Kidney (tissue), 22 donors: ENCODE measurements around the gene WNK4. TPM values are rescaled to one million over a fixed set of nuclear protein-coding genes. Genes with fewer than 3 reads are reported as not detected.
"Not testable (repeated sequence)": the region's sequence is repeated elsewhere in the genome, so short reads cannot be mapped to it uniquely, and the experiment has no call there.

ENCODE experiments used
- DNase-seq, 5 donors: peaks; one replicate each; pipeline ENCODE4 v3.0.0-alpha.2; 2013 to 2020
- FAIRE-seq: peaks from 2 replicates; lab custom pipeline; 2012; peaks lifted over from hg19 to GRCh38; lab: Jason Lieb, UNC
- H3K27ac ChIP-seq, 2 donors: one replicate each; pipeline ENCODE4 v1.7.0; 2013; ENCODE audit warnings: low read depth in 2 of 2, low read length in 2 of 2, inconsistent platforms in 1 of 2
- H3K27me3 ChIP-seq: one replicate; pipeline ENCODE4 v1.7.1; 2013; ENCODE audit warnings: low read length, inconsistent platforms; ENCODE audit not compliant: control insufficient read depth, insufficient read depth
- H3K36me3 ChIP-seq, 3 donors: one replicate each; pipeline versions ENCODE4 v1.7.0 to v1.7.1; 2013; ENCODE audit warnings: low read length in 3 of 3, control low read depth in 1 of 3, inconsistent platforms in 1 of 3; ENCODE audit not compliant: insufficient read depth in 3 of 3, control insufficient read depth in 2 of 3
- H3K4me1 ChIP-seq, 3 donors: one replicate each; pipeline versions ENCODE4 v1.7.0 to v1.7.1; 2013; ENCODE audit warnings: low read length in 3 of 3, inconsistent platforms in 1 of 3, low read depth in 1 of 3; ENCODE audit not compliant: control insufficient read depth in 2 of 3, insufficient read depth in 2 of 3
- H3K4me3 ChIP-seq, 3 donors: one replicate each; pipeline versions ENCODE4 v1.7.0 to v1.8.1; 2013; ENCODE audit warnings: low read length in 3 of 3, control low read depth in 1 of 3, inconsistent platforms in 1 of 3
- H3K9ac ChIP-seq, 3 donors: one replicate each; pipeline versions ENCODE4 v1.7.0 to v1.7.1; 2013; ENCODE audit warnings: low read length in 3 of 3, control low read depth in 1 of 3, inconsistent platforms in 1 of 3
- H3K9me3 ChIP-seq, 3 donors: one replicate each; pipeline versions ENCODE4 v1.7.0 to v1.7.1; 2013; ENCODE audit warnings: low read length in 3 of 3, control low read depth in 1 of 3, inconsistent platforms in 1 of 3; ENCODE audit not compliant: control insufficient read depth in 2 of 3, insufficient read depth in 1 of 3
- intact Hi-C: fragments of 100-400 bp; cut with DNase I; formaldehyde crosslinking; loops from one replicate; pipeline ENCODE4 v1.11.1; 2022
- long read RNA-seq, 10 donors: library from polyadenylated mRNA in 1 of 10; unstranded in 1 of 10; transcript quantifications; one replicate each; pipeline ENCODE4 v2.0.0 and lab custom pipeline, GENCODE V29; 2021 to 2026
- polyA plus RNA-seq: library from polyadenylated mRNA; stranded (reverse); fragments of 350-450 nt; fragmentation: Illumina TruSeq; extraction: RNeasy Lipid Tissue Mini Kit (QIAGEN cat#74804); gene quantifications from one replicate; pipeline ENCODE4 v1.2.3, GENCODE V29; 2014; ENCODE audit warnings: low read depth, low replicate concordance; ENCODE audit not compliant: insufficient read depth
- total RNA-seq: library from RNA; stranded (reverse); fragmentation: NEBNext Ultra II Directional; extraction: Animal tissue kit (Norgen Biotek cat#: 25700); gene quantifications from one replicate; pipeline ENCODE4 v1.2.1, GENCODE V29; 2021
- TF ChIP-seq, protein P1 (sequence below): IDR thresholded peaks from 3 replicates; pipeline ENCODE4 v1.5.1; 2012; ENCODE audit warnings: mild to moderate bottlenecking, moderate library complexity, borderline replicate concordance; ENCODE audit not compliant: insufficient read depth; ENCODE audit errors: extremely low read depth
- donor health status: control.
- donor health status: control.
- donor health status: control.
- donor health status: control.
- donor health status: control.
- donor health status: DM: yes; HTN: yes; CAD: no.
- donor health status: Normal renal cell carcinoma (clear cell type).

The WNK4 gene
- total RNA-seq (14.9 TPM), polyA plus RNA-seq (26.4 TPM)
- long read RNA-seq, donor 1, result 0 reads
- long read RNA-seq, donor 2, result 0 reads
- long read RNA-seq, donor 3, partial matches to known transcripts, result 7 of 345 reads
- long read RNA-seq, donor 3, other reads (novel, unspliced or antisense), result 338 of 345 reads
- long read RNA-seq, donor 4, partial matches to known transcripts, result 0 of 232 reads
- long read RNA-seq, donor 4, other reads (novel, unspliced or antisense), result 232 of 232 reads
- long read RNA-seq, donor 5, result 0 reads
- long read RNA-seq, donor 6, result 0 reads
- long read RNA-seq, donor 7, partial matches to known transcripts, result 4 of 8 reads
- long read RNA-seq, donor 7, other reads (novel, unspliced or antisense), result 4 of 8 reads
- long read RNA-seq, donor 8, result 0 reads
- long read RNA-seq, donor 9, result 0 reads
- long read RNA-seq, donor 10, result 0 reads

DNA sequence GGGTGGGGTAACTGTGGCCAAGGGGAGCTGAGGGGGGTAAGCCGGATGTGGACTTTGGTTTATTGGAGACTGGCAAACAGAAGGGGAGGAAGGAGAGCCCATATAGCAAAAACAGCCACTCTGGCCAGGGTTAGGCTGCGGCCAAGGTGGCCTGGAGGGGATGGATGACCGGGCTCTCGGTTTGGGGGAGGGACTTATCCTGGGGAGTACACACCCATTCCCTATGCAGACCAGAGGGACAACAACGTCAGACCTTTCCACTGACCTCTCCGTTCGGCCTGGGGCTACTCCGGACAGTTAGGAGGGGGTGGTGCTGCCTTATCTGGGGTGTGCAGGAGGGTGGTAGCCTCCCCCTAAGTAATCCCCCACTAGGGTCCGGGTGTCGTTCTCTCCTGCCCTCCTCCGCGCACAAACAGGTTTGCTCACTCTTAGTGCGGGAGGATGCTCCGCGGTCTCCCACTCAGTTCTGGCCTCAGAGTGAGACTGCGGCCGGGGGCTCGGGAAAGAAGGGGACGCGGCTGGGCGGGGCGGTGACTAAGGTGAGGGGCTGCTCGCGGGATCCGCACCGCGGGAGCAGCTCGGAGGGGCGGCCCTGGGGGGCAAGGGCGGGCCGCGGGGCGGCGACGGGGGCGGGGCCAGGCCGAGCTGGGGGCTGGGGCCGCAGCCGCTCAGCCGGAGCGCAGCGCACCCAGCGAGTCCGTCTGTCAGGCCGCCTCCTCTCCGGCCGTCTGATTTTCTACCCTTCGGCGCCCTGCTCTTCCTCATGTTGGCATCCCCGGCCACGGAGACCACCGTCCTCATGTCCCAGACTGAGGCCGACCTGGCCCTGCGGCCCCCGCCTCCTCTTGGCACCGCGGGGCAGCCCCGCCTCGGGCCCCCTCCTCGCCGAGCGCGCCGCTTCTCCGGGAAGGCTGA, at the start of gene WNK4:
Gene WNK4 (plus strand): TSS at position 675 of the 915 bp plus-strand sequence. CDS start 89 bp downstream, at position 764.
- H3K27ac ChIP-seq, result peak within 1 kb of the TSS; percentile 82 to 85
- DNase-seq (peak; percentile 39 to 81 (median 59)), FAIRE-seq (no peak)
- intact Hi-C loops, result no loop called here
- H3K9me3 ChIP-seq, result no peaks in the 10 kb centered on the region
- peak within 1 kb of the TSS; percentile 15 to 88 (median 58) for H3K9ac ChIP-seq
- peaks cover 0 to 10% (median 2%) of the 10 kb centered on the region in 3 donors for H3K4me1 ChIP-seq
- peak within 1 kb of the TSS; percentile 57 to 79 (median 71) for H3K4me3 ChIP-seq
- H3K36me3 ChIP-seq, result peaks cover 4 to 26% (median 12%) of the 10 kb centered on the region in 3 donors
- H3K27me3 ChIP-seq, result peaks cover 33% of the 10 kb centered on the region
- TF ChIP-seq, protein P1, sequence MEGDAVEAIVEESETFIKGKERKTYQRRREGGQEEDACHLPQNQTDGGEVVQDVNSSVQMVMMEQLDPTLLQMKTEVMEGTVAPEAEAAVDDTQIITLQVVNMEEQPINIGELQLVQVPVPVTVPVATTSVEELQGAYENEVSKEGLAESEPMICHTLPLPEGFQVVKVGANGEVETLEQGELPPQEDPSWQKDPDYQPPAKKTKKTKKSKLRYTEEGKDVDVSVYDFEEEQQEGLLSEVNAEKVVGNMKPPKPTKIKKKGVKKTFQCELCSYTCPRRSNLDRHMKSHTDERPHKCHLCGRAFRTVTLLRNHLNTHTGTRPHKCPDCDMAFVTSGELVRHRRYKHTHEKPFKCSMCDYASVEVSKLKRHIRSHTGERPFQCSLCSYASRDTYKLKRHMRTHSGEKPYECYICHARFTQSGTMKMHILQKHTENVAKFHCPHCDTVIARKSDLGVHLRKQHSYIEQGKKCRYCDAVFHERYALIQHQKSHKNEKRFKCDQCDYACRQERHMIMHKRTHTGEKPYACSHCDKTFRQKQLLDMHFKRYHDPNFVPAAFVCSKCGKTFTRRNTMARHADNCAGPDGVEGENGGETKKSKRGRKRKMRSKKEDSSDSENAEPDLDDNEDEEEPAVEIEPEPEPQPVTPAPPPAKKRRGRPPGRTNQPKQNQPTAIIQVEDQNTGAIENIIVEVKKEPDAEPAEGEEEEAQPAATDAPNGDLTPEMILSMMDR, result no peak

DNA sequence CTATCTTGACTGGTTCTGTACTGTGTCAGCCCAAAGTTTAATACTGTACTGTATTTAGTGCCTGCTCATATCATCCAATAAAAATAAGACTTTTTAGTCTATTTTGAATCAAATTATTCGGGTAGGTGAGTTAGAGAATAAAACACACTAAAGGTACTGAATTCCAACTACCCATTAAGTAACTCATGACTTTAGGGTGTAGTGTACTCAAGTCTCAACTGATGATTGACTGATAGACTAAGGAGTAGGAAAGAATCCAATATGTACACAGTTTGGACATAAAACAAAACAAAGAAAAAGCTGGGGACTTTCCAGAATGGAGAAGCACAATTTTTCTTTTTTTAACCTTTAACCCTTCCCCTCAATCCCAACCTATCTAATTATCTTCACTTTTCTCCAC, 39.7 kb upstream of the WNK4 start:
- FAIRE-seq, result no peak
- TF ChIP-seq, protein P1, result no peak
- Histone ChIP-seq H3K9ac (no peak overlapping the region), H3K9me3 (no peaks in the 10 kb centered on the region), H3K36me3 (no peaks in the 10 kb centered on the region), H3K27ac (no peak overlapping the region), H3K4me1 (peaks cover 2 to 12% (median 9%) of the 10 kb centered on the region in 3 donors), H3K27me3 (no peaks in the 10 kb centered on the region), H3K4me3 (no peak overlapping the region)
- intact Hi-C loops, result no loop called here
- no peak for DNase-seq

DNA sequence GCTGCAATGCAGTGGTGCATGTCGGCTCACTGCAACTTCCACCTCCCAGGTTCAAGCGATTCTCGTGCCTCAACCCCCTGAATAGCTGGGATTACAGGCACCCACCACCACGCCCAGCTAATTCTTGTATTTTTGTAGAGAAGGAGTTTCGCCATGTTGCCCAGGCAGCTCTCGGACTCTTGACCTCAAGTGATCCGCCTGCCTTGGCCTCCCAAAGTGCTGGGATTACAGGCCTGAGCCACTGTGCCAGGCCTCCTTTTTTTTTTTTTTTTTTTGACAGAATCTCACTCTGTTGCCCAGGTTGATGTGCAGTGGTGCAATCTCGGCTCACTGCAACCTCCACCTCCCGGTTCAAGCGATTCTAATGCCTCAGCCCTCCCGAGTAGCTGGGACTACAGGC, 37.5 kb upstream of the WNK4 start:
- FAIRE-seq, H3K36me3 ChIP-seq, intact Hi-C loops, H3K9ac ChIP-seq, H3K27me3 ChIP-seq, H3K4me3 ChIP-seq, H3K9me3 ChIP-seq: not testable (repeated sequence)
- DNase-seq, result peak in 1 of 5 donors; percentile 16
- Histone ChIP-seq H3K4me1 (peaks cover 2 to 12% (median 9%) of the 10 kb centered on the region in 3 donors), H3K27ac (peak overlapping the region in 1 of 2 donors; percentile 8)
